ENCODE data around the gene TTC28.

Gene TTC28

DNA sequence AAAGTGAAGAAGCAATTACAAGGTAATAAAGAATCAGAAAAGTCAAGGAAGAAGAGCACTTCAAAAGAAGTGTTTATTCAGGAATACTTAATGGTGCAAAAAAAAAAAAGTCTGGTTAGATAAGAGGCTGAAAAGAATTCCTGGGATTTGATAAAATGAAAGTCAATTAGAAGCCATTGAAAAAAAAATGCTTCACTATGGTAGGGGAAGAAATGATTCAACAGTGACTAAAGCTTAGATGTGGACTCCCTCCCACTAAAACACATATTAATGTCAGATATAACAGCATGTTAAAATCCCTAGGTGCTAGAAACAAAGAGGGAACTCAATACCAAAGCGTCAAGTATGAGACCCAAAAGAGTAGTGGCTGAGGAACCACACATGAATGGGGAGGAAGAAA is 425.2 kb downstream of the TTC28 start:
- DNase-seq, result no peak

DNA sequence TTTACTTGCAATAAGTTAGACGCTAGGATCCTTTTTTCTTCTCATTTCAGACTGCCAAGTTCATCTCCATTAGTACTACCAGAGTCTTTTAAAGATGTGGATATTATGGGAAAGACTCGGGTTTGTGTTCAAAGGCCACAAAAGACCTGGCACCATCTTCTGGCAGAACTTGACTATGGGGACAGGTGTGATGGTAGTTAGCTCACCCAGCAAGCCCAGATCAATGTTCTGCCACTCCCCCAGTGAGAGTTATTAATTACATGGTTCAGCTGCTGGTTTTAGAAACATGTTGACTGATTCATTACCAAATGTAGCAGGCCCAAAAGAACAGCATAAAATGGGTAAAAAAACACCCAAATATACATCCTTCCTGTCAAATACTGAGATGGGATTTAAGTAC is 427.1 kb downstream of the TTC28 start:
- DNase-seq, result no peak

DNA sequence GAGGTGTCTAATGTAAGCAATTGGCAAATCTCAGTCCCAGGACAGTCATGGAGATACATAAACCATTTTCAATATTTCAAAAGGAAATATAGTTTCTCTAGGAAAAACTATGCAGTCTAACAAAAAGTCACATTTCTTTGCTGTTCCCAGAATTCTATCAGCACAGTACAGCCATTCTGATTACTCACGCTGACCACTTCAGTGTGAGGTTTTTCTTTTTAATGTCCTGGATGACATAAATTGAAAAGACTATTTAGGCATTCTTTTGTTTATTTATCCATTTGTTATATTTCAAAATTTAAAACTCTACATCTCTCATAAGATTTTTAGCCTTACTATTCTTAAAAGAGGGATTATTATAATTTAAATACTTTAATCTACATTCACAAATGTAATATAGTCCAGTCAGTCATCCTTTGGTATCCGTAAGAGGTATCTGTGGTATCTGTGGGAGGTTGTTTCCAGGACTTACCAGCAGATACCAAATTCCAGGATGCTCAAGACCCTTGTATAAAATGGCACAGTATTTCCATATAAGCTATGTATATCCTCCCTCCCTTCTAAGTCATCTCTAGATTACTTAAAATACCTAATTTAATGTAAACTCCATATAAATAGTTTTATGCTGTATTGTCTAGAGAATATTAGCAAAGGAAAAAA is 429.5 kb downstream of the TTC28 start:
- DNase-seq, result no peak

DNA sequence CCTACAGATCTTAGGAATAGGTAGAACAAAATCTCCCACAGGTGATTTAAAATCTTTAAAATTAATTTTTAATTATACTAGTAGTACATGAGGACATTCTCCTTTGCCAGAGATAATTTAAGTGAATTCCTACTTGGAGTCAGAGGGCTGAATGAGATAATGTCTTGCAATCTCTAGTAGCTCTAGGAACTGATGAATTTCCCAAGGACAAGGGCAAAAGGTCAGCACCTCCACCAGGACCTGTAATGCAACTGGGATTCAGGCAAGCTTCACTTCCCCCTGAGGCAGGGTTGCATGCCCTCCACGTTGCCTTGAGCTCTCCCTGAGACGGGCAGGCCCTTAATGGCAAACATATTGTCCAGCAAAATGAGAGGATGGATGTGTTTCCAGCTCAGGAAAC is 430.2 kb downstream of the TTC28 start:
- no peak for DNase-seq

DNA sequence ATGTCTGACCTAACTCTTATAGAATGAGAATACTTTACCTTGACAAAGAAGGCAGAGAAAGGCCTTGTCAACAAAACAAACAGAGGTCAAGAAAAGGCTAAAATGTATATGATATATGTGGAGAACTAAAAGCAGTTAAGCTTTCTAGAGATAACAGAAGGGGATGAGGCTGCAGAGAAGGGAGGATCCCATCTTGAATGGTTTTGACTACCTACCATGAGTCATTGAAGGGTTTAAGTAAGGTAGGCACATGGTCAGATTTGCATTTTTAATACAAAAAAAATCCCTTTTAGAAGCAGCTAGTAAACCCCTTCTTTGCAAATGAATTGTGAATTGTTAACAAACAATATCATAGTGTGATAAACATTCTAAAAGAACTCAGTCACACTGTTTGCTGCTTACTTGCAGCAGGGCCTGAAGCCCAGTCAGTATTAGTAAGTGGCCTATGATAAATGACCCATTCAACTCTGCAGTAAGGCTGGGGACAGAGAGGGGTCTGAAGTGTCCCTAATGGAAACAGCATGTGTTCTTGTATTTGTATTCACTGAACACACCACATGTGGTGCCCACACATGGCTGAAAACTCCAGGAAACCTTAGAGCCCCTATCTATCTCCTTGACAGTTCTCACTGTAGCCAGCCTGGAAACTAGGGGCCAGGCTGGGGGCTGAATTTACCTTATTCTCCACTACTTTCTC is 431.8 kb downstream of the TTC28 start:
- no peak for DNase-seq

DNA sequence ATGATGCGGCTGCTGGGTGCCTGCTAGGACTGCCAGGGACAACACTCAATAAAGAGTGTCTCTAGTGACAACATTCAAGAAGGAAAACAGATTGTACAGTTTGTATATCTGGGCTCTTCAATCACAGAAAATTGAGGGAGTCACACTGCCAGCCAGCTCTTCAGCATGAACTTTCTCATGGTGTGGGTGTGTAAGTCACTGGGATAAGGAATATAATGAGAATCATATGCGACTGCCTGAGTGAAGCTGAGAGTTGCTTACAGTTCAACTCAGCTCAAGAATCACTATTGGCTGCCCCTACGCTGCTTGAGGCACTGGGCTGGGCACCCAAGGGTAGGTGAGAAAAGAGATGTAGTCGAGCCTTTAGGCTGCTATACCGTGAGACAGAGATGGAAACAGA is 432.5 kb downstream of the TTC28 start:
- no peak for DNase-seq

DNA sequence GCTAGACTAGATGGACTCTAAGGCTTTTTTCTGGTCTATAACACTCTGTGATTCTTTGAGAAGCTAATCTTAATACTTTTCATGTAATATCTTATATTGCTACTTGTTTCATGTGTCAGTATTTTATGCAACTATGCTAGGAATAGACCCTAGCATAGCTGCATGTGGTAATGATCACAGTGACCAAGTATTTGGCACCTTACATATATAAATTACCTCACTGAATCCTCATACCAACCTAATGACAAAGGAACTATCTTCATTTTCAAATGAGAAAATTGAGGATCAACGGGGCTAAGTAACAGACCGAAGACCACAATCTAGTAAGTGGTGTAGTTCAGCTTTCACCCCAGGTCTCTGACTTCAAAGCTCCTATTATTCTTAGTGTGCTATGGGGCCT is 433.2 kb downstream of the TTC28 start:
- DNase-seq, result no peak

DNA sequence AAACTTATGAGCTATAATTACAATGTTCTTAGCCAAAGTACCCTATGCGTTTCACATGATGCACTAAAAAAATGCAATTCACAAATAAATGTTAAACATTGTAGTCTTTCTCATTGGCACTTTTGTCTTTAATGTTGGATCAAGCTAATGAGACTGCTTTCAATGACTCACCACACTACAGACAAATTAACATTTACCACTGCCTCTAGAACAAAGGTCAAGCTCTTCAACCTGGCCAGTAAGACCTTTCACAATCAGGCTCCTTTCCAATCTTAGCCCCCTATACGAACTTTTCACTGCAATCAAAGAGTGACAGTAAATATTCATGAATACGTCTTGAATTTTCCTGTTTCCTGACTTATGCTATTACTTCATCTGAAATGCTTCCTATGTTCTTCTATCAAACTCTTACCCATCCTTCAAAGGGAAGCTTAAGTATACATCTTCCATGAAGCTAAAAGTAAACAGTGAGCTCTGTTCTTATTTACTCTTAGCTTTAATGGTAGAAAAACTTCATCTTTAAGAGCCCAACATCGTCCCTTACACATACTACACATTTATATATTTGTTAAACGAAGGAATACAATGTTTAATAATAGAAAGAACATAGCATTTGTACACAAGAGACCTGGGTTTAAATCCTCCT is 433.9 kb downstream of the TTC28 start:
- DNase-seq, result no peak

DNA sequence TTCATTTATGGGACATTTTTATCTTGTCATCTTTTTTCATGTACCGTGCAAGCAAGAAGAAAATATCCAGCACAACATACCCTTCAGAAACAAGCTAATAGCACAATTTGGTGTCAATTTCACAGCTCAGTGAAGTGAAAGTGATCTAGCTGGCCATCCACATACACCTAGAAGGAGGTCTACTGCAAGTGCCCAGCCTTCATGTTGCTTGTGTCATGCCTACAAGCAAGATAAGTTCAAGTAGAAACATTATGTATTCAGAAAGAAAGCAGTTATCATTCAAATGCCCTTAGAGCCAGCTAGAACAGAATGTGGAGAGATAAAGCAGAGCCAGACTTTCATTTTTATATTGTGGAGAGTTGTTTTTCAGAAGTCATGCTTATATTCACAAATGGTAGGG is 434.9 kb downstream of the TTC28 start:
- DNase-seq, result no peak

DNA sequence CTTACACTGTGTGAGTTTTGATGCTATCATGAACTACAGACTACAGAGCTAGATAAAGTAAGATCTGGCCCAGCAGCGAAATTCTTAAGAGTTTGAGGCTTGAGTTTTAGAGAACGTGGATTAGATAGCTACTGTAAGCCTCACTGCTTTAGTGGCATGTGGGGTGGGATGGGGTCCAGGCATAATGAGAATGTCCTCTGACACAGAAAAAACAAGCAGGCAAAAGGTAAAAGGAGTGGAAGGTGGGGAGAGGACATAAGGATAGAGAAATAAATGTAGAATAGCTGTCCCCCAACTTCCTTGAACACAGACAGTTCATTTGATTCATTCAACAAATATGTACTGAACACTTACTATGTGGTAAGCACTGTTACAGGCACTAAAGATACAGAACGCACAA is 436.1 kb downstream of the TTC28 start:
- no peak for DNase-seq

DNA sequence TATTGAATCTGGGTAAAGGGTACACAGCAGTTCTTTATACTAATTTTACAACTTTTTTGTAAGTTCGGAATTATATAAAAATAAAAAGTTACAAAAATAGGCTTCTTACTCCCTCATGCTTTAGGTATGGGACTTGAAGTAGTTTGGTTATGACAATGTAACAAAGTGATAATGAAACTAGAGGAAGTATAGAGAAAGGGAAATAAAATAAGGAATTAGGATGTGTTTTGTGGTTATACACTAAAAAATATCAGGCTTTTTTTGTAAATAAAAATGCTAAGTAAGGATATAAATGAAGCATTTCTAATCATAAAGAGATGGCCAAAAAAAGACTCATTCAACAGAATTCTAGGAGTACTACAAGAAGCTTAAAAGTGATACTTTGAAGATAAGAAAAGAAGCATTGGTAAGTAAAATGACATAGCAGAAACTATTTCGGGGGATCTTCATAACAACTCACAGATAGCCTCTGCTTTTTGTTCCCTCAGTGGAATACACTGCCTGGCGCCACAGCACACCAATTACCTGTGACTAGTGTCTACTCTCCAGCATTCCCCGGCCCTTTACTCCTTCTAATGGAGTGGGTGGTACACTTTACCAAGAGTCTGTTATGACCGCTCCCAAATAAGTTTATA is 437.9 kb downstream of the TTC28 start:
- DNase-seq, result peak; percentile 20 to 24

DNA sequence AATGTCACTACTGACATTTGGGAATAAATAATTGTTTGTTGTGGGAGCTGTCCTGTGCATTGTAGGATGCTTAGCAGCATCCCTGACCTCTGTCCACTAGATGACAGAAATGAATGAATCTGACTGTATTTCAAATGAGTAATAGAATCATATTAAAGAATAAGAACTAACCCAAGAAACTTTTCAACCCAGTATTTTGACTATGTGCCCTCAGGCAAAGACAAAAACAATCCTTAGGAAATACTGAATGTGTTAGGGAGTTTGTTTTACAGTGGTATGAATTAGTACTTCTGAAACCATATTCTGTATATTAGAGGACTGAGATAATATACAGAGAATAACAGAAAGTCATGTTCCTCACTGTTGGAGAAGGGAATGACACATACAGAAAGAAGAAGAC is 439.7 kb downstream of the TTC28 start:
- DNase-seq, result no peak

DNA sequence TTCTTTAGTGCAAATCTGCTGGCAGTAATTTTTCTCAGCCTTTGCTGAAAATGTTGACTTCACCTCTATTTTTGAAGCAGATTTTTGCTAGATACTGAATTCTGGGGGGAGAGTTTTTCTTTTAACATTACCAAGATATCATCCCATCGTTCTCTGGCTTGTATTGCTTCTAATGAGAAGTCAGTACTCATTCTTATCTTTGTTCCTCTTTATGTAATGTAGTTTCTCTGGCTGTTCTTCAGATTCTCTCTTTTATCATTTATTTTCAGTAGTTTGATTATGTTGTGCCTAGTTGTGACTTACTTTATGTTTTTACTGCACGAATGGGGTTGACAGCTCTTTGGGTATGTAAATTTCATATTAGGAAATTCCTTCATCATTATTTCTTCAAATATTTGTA is 441.9 kb downstream of the TTC28 start:
- no peak for DNase-seq

DNA sequence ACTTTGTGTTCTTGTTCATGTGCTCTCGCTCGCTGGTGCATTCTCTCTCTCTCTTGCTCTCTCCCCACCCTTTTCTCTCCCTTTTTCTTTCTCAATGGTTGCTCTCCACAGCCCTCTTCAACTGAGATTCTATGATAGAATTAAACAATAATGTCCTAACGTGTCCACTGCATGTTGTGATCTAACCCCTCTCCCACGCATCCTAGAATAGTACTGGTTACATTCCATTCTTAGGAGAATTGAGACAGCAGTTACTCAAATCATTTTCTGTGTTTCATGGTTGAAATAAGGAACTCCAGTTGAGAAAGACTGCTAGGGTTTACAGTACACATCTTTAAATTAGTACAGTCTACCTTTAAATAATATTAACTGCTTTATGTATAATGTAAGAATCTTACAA is 442.5 kb downstream of the TTC28 start:
- peak in 1 of 2 donors; percentile 21 for DNase-seq

DNA sequence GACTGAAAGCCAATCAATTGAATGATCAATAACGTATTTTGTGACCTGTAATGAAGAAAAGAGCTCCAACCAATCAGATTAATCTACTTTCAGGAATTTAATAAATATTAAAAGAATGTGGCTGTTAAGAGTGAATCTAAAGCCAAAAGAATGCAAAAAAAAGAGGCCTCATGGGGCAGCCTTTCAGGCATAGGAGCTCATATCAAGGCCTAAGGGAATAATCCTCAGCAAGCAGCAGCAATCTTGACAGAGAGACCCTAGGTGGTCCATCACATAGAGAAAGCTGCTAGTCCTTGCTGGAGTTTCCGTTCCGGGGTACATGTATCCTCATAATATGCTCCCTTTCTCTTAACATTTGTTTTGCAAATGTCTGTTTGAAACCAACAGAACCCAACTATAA is 447.4 kb downstream of the TTC28 start:
- DNase-seq, result no peak

DNA sequence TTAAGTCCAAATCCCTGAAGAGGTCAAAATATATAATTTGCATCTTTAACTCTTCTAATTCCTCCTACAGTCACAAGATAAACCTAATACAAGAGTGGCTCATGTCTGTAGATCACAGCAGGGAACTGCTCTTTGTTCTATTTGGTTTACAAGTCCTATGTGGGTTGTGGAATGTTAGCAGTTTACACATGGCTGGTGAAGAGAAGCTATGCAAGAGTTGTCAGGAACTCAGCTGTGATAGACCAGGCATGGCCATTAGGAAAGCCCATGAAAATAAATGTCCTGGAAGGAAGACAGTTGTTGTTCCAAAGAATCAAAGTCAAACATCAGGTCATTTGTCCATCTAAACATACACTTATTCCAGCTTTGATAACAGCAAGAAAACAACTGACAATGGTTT is 448.2 kb downstream of the TTC28 start:
- DNase-seq, result no peak

DNA sequence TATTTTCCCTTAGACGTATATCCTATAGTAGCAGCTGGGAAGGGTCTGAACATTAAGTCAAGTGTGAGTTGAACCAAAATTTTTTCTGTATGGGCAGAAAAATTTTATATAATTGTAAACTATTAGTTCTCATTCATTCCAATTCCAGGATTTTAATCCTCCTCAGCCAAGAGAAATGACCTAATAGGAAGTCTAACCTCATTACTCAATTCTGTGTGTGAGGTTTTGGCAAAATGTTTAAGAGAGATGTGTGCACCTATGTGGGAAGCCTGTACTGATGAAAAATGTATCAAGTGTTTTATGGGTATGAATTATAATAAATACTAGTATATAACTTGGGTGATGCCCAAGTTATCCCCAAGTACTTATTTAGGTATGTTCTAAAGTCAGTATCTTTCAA is 449.0 kb downstream of the TTC28 start:
- no peak for DNase-seq

DNA sequence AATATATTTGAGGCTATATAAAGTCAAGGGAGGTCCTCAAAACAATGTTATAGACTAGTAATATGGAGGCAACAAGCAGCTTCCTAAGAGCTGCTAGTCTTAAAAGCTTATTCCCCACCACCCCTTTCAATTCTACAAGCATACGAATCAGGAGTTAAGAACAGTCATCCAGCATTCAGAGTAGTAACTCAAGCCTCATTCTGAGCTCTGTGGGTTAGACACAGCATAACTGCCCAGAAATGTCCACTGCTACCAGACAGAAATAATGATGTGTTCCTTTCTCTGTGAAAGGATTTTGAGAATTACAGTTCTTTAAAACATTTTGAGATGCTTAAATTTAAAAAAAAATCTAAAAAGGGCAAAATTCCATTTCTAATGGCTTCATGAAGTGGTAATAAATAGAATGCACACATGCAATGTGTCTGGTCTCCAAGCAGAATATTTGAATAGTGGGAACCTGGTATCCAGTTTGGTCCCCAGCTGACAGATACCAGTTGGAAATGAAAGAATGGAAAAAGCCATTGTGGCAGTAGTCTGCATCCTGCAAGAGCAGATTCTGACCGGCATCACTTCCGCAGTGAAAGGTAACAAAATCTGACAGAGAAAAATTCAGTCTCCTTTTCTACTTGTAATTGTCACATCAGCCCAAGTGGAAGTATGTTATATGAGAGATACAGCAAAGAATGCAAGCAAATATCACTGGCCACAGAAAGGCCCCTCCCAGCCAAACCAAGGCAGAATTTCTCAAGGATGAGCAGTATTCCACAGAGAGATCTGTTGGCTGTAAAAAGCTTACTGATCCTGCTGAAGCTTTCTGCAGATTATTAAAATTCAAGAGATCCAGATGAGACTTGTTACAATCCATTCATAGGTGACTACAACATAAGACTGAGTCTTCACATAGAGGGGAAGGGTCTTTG is 449.8 kb downstream of the TTC28 start:
- no peak for DNase-seq

DNA sequence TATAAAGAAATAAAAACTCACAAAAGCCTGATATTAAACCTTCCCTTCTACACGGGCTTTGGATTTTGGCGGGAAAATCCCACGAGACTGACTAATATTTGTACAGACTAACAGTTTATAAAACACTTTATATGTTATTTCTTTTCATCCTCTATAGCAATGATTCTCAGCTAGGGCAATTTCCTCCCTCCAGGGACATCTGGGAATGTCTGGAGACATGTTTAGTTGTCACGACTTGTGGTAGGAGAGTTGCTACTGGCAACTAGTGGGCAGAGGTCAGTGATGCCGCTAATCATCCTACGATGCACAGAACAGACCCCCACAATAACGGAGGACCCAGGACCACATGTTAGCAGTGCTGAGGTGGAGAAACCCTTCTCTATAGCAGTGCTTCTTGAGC is 455.8 kb downstream of the TTC28 start:
- DNase-seq, result no peak

DNA sequence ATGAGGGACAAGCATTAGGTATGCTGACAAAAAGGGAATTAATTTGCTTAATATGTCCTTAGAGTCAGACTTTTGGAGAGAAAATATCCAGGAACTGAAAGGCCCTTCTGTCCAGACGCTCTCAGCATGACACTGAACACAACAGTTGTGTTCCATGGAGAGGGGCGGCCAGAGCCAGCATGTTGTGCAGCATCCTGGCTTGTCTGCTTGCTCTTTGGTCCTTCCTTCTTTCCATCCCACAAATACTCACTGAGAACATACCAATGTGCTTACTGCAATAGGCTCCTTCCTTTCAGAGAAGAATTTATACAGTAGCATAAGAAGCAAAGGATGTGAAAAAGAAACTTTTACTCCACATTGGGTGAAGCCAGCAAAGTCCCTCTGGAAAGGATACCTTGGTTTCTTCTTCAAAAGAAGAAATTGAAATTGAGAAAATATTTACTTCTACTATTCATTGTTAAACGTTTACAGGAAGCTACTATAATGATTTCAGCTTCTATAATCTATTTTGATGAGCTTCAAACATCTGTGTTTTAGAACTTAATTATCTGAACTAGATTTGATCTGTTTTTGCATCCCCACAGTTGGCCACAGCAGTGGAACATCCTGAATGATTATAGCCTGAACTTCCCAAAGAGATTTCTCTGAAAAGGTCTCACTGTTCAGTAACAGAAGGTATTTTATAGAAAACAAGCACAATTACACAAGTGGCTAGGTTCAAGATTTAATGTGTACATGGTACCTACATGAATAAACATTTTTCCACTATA is 456.5 kb downstream of the TTC28 start:
- no peak for DNase-seq

DNA sequence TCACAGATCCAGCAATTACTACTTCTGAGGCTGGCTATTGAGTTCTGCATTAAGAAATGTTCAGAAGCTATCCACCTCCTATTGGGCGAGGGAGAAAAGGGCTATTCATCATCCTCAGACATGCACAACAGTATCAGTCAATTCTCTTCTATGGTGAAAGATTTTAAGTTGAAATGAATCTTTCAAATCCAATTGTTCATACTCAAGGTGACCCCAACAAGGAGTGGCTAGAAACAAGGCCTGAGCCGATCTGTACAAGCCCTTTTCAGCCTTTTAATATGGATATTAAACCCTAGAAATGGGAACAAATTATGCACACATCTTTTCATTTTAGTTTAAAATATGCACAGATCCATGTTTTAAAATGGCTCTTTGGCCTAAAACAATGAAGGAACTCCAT is 457.1 kb downstream of the TTC28 start:
- no peak for DNase-seq

DNA sequence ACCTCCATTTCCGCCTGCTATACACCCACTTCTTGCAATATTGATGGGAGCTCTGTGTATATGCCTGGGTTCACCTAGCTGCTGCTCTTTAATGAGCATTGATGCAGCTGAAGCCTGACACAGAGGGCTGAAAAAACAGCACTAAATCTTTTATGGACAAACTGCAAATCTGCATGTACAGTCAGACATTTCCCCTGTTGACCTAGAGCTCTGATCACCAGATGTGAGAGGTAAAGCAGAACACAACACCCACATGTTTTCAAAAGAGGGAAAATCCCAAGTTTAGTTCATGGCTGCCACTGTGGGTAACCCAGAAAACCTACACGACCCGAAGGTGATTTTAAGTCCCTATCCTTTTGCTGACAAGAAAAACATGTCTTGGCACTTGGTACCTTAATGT is 457.6 kb downstream of the TTC28 start:
- peak; percentile 2 to 40 for DNase-seq

Measured in inflammatory macrophage treated with lipopolysaccharide for 1 hour (primary cell).